Stimulated activated CD4-positive, alpha-beta T cell treated with anti-CD3 and anti-CD28 coated beads, Interleukin-4, amount 100 ng/mL, for 24 hours (primary cell): Measurements from ENCODE around the gene MLLT3.

ENCODE experiments used
- DNase-seq: peaks from one replicate; pipeline ENCODE4 v3.0.0-alpha.2; 2020

Gene MLLT3

GRCh38 chr9:20472342-20473045, 149.8 kb downstream of the MLLT3 start:
- no peak for DNase-seq

- no peak for DNase-seq
These were observed 155.8 kb downstream of the MLLT3 start for GRCh38 chr9:20466328-20467008.

- no peak for DNase-seq
These were observed 158.1 kb downstream of the MLLT3 start for GRCh38 chr9:20464242-20464641.

- no peak for DNase-seq
These were observed 158.5 kb downstream of the MLLT3 start for GRCh38 chr9:20463823-20464222.

- DNase-seq = no peak
These were observed 159.9 kb downstream of the MLLT3 start for GRCh38 chr9:20462410-20462809.

- no peak for DNase-seq
These were observed 175.0 kb downstream of the MLLT3 start for GRCh38 chr9:20447291-20447690.

- no peak for DNase-seq
These were observed 176.1 kb downstream of the MLLT3 start for GRCh38 chr9:20446248-20446647.

GRCh38 chr9:20442461-20443319, 179.6 kb downstream of the MLLT3 start:
- no peak for DNase-seq

GRCh38 chr9:20441711-20442423, 180.4 kb downstream of the MLLT3 start:
- DNase-seq = no peak

GRCh38 chr9:20441166-20441565, 181.1 kb downstream of the MLLT3 start:
- DNase-seq = no peak

GRCh38 chr9:20437476-20437875, 184.8 kb downstream of the MLLT3 start:
- no peak for DNase-seq

GRCh38 chr9:20436476-20437195, 185.7 kb downstream of the MLLT3 start:
- no peak for DNase-seq

GRCh38 chr9:20428976-20429375, 193.3 kb downstream of the MLLT3 start:
- DNase-seq = no peak

- DNase-seq = no peak
These were observed 194.9 kb downstream of the MLLT3 start for GRCh38 chr9:20427359-20427758.

GRCh38 chr9:20426019-20426418, 196.3 kb downstream of the MLLT3 start:
- DNase-seq = no peak

- no peak for DNase-seq
These were observed 202.8 kb downstream of the MLLT3 start for GRCh38 chr9:20419533-20419932.

GRCh38 chr9:20418485-20418884, 203.8 kb downstream of the MLLT3 start:
- DNase-seq = no peak

GRCh38 chr9:20417373-20418080, 204.8 kb downstream of the MLLT3 start:
- no peak for DNase-seq

GRCh38 chr9:20414150-20414549, 208.1 kb downstream of the MLLT3 start:
- DNase-seq = no peak

GRCh38 chr9:20409321-20410092, 212.8 kb downstream of the MLLT3 start:
- no peak for DNase-seq

GRCh38 chr9:20408513-20408912, 213.8 kb downstream of the MLLT3 start:
- no peak for DNase-seq
